Nucleus accumbens (tissue), 56 donors: ENCODE data around the gene TBC1D13.
"Not testable (repeated sequence)": the region's sequence is repeated elsewhere in the genome, so short reads cannot be mapped to it uniquely, and the experiment has no call there.

ENCODE experiments used
- DNase-seq, 56 donors: peaks; one replicate each; lab custom pipeline; 2025; lab: John Stamatoyannopoulos, UW

Gene TBC1D13

GRCh38 chr9:128786681-128787601 is at the start of gene TBC1D13:
TSS of gene TBC1D13 (plus strand) at chr9:128787253. CDS start at chr9:128787354, 101 bp downstream.
- DNase-seq, result peak in 55 of 56 donors; percentile 52 to 93 (median 85)

DNA sequence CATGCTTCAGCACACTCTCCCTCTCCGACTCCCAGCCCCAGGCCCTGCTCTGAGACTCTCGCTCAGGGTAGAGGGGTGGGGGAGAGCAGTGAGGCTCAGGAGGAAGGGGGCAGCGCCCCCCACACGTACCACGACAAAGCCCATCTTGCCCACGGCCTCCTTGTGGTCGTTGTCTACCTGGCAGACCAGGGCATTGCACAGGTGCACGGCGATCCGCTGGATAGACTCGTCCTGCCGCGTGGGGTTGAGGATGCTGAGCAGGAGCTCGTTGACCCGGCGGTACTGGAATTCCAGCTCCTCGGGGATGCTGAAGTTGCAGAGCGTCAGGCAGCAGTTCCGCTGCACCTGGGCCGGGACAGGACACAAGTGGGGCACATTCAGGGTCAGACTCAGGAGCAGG is 44.7 kb upstream of the TBC1D13 start:
- no peak for DNase-seq

- no peak for DNase-seq
Observed at GRCh38 chr9:128743421-128743820, 43.6 kb upstream of the TBC1D13 start.

GRCh38 chr9:128747241-128747640 is 39.8 kb upstream of the TBC1D13 start:
- no peak for DNase-seq

DNA sequence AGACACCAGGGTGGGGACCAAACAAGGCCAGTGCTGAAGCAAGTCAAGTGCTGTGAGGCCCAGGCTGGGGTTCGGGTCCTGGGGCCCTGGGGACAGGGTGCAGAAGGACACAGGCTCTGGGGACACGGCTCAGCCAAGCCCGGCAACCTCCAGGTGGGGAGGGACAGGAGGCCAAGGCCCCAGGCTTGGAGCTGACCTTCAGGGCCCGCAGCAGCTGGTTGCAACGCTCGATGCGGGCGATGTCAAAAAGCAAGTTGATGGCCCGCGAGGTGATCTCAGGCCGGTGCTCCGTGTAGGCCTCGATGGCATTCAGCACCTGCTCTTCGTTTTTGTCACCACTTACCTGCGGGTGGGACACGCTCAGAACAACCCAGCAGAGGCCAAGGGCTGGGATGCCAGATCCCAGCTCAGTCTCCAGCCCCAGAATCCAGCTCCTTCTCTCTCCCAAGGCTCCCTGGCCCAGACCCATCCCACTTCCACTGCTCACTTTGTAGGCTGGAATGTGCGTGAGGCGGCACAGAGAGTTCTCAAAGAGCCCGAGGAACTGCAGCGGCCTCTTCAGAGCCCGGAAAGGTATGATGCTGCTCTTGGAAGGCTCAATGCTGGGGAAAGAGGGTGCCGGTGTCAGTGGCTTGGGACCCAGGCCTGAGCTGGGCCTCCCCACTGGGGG is 36.0 kb upstream of the TBC1D13 start:
- no peak for DNase-seq

- no peak for DNase-seq
Observed at GRCh38 chr9:128753627-128754026, 33.4 kb upstream of the TBC1D13 start.

- DNase-seq, result no peak
Observed at GRCh38 chr9:128757602-128758001, 29.5 kb upstream of the TBC1D13 start.

- DNase-seq, result peak in 8 of 56 donors; percentile 5 to 47 (median 28)
Observed at GRCh38 chr9:128762671-128763449, 24.2 kb upstream of the TBC1D13 start.

- DNase-seq, result no peak
Observed at GRCh38 chr9:128764361-128764760, 22.7 kb upstream of the TBC1D13 start.

GRCh38 chr9:128765499-128765898 is 21.6 kb upstream of the TBC1D13 start:
- DNase-seq, result no peak

DNA sequence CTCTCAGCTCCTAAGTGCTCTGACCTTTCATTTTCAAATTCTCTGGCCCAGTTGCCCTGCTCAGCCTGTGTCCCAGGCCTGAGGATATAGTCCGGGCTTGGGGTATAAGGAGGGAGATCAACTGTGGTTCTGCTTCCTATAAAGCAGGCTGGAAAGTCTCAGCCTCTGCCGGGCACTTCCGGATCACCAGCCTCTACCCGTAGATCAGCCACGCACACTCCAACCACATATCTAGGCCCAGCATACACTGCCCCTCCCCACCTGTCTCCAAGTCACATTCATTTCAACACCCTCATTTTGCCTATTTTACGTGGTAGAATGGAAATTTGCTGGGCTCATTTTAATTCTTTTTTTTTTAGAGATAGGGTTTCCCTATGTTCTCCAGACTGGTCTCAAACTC is 18.4 kb upstream of the TBC1D13 start:
- DNase-seq, result no peak

GRCh38 chr9:128770286-128771030 is 16.6 kb upstream of the TBC1D13 start:
- DNase-seq, result no peak

DNA sequence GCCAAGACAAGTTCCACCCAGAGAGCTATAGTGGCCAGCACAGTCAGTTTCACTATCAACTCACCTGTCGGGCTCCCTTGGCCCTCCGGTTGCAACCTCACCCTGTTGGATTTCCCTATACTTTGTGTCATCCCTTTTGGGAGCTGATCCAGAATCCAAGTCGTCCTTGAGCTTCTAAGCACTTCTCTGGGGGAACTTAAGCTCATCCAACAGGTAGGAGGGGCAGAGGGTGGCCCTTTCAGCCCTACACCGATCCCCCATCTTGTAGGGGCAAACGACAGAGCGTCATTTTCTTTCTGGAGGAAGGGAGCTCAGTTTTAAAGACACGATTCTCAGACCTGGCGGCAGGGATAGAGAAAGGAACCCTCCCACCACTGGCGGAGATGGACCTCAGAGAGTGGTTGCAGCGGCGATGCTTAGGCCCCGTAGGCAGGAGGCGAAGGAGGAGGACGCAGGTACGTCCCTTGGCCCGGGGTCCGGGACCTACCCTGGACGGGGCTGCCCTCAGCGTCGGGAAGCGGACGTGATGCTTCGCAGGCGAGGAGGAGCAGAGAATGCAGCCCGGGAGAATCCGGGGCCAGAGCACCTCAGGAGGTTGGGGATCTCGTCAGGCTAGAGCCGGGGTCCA is 15.8 kb upstream of the TBC1D13 start:
- peak in 7 of 56 donors; percentile 12 to 62 (median 51) for DNase-seq

DNA sequence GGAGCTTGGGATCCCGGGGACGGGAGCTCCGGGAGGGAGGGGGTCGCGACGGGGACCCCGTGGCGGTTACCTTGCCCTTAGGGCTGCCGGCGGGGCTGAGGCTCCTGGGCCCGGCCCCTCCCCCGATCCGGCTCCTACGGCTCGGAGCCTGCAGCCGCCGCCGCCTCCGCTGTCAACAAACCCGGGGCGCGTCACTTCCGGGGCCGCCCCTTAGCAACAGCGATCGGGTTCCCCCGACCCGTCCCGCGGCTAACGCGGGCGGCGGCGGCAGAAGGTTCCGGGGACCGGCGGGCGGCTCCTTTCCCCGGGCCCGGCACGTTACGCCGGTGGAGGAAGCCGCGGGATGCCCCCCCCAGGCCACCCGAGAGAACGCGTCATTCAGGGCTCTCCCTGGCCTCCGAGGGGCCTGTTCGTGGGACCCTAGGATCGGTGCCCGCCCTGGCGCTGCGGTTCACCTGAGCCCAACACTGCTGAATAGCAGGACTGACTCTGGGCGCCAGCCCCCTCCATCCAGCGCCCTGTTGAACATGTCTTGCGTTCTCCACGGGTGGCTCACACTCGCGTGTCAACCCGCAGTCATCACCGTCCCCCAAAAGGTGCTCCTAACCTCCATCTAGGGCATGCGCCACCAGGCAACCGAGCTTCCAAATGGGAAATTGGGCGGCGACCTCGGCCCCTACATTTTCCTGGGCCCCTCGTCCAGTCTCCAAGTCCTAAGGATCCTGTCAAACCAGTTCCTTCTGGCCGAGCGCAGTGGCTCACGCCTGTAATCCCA is 15.1 kb upstream of the TBC1D13 start, which contains the start of gene ZER1:
Gene ZER1, minus strand, starts transcription at position 183 of the 775 bp plus-strand sequence. CDS start 16,362 bp downstream, outside the sequence.
- peak in 55 of 56 donors; percentile 22 to 95 (median 85) for DNase-seq

DNA sequence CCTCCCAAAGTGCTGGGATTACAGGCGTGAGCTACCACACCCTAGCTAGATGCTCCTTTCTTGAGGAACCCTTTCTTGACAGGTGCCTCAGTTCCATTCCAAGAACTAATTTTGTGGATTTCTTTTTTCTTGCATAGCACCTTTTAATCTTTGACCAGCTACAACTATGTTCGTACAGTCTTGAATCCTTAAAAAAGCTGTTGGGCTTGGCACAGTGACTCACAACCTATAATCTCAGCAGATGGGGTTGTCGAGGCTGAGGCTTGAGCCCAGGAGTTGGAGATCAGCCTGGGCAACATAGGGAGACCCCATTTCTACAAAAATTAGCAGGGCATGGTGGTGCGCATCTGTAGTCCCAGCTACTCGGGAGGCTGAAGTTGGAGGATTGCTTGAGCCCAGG is 14.0 kb upstream of the TBC1D13 start:
- no peak for DNase-seq

- DNase-seq, result no peak
Observed at GRCh38 chr9:128774804-128775203, 12.2 kb upstream of the TBC1D13 start.

DNA sequence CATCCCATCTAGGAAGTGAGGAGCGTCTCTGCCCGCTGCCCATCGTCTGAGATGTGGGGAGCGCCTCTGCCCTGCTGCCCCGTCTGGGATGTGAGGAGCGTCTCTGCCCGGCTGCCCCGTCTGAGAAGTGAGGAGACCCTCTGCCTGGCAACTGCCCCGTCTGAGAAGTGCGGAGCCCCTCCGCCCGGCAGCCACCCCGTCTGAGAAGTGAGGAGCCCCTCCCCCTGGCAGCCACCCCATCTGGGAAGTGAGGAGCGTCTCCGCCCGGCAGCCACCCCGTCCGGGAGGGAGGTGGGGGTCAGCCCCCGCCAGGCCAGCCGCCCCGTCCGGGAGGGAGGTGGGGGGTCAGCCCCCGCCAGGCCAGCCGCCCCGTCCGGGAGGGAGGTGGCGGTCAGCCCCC is 7.0 kb upstream of the TBC1D13 start:
- DNase-seq, result not testable (repeated sequence)

GRCh38 chr9:128781187-128782070 is 5.6 kb upstream of the TBC1D13 start:
- DNase-seq, result no peak
